Caco-2 (cell line): ENCODE data around the gene DENND4B. TPM values are rescaled to one million over a fixed set of nuclear protein-coding genes. Genes with fewer than 3 reads are reported as not detected.
A peak's percentile ranks its signal among the peaks of the same experiment; 100 is the strongest.

Experiments used
- BruUV-seq: library from RNA; stranded (reverse); fragments of 400-500 nt; replicated peaks from 2 replicates; lab custom pipeline; 2021; lab: Mats Ljungman, UMichigan
- CTCF ChIA-PET: fragments of 300-600 bp; sonication (Branson Sonifier 250); formaldehyde crosslinking; loops from one replicate; lab custom pipeline; 2022; ENCODE audit warnings: antibody characterized with exemption; lab: Charles Lee
- POLR2A ChIA-PET: fragments of 300-600 bp; sonication (Branson Sonifier 250); formaldehyde crosslinking; loops from one replicate; lab custom pipeline; 2022; ENCODE audit warnings: antibody characterized with exemption; lab: Charles Lee
- DNase-seq, 2 experiments: peaks; one replicate each; pipeline versions ENCODE4 v3.0.0 to v3.0.0-alpha.2; 2020 to 2022
- H3K27me3 ChIP-seq: replicated peaks from 2 replicates; pipeline ENCODE4 v1.6.0; 2011; ENCODE audit warnings: low read length; ENCODE audit not compliant: control insufficient read depth, insufficient read depth
- H3K36me3 ChIP-seq: 2 replicates; pipeline ENCODE4 v1.5.1; 2011; ENCODE audit warnings: low read length; ENCODE audit not compliant: control insufficient read depth, insufficient read depth
- H3K4me1 ChIP-seq: fragments of 250-450 bp; sonication (Bioruptor Pico); 2 replicates; pipeline ENCODE4 v1.5.1; 2020; ENCODE audit warnings: mild to moderate bottlenecking
- H3K4me3 ChIP-seq: 2 replicates; pipeline ENCODE4 v1.5.1; 2011; ENCODE audit warnings: low read depth, mild to moderate bottlenecking, control low read depth, low read length
- H3K9me3 ChIP-seq: fragments of 250-450 bp; sonication (Bioruptor Pico); 2 replicates; pipeline ENCODE4 v1.5.1; 2020; ENCODE audit warnings: mild to moderate bottlenecking, moderate library complexity
- H3K27ac Mint-ChIP-seq: one replicate; pipeline ENCODE4 v1.8.0; 2022; ENCODE audit warnings: mixed read lengths; ENCODE audit not compliant: unreplicated experiment
- H3K27me3 Mint-ChIP-seq: one replicate; pipeline ENCODE4 v1.8.0; 2022; ENCODE audit warnings: mixed read lengths; ENCODE audit not compliant: insufficient read depth, unreplicated experiment
- H3K36me3 Mint-ChIP-seq: one replicate; pipeline ENCODE4 v1.8.0; 2022; ENCODE audit warnings: mild to moderate bottlenecking, mixed read lengths; ENCODE audit not compliant: insufficient read depth, unreplicated experiment
- H3K4me1 Mint-ChIP-seq: one replicate; pipeline ENCODE4 v1.8.0; 2022; ENCODE audit warnings: low read depth, mixed read lengths; ENCODE audit not compliant: unreplicated experiment
- H3K4me3 Mint-ChIP-seq: one replicate; pipeline ENCODE4 v1.8.0; 2022; ENCODE audit warnings: mild to moderate bottlenecking, moderate library complexity, mixed read lengths; ENCODE audit not compliant: unreplicated experiment
- H3K9me3 Mint-ChIP-seq: one replicate; pipeline ENCODE4 v1.8.0; 2022; ENCODE audit warnings: mixed read lengths; ENCODE audit not compliant: unreplicated experiment
- CTCF ChIP-seq, 2 experiments: fragments of 200-600 bp in 1 of 2; IDR thresholded peaks; 1 replicate in 1 of 2; 2 replicates in 1 of 2; pipeline versions ENCODE4 v1.5.1 to v1.8.0; 2011 to 2022; ENCODE audit warnings: antibody characterized with exemption in 1 of 2, control low read depth in 1 of 2, inconsistent platforms in 1 of 2, low read depth in 1 of 2, low read length in 1 of 2, mild to moderate bottlenecking in 1 of 2, moderate library complexity in 1 of 2; ENCODE audit not compliant: insufficient read depth in 1 of 2, severe bottlenecking in 1 of 2, unreplicated experiment in 1 of 2
- intact Hi-C: fragments of 100-400 bp; cut with micrococcal nuclease; formaldehyde crosslinking; loops from one replicate; pipeline ENCODE4 v1.10.0; 2022; ENCODE audit not compliant: unreplicated experiment
- total RNA-seq: library from RNA; stranded (reverse); gene quantifications from 2 replicates; pipeline ENCODE4 v1.2.3, GENCODE V29; 2022

The DENND4B gene
- total RNA-seq, 1 experiment from 2014 or later: 79.0 TPM

- Histone ChIP-seq H3K27me3 (no peaks in the 10 kb centered on the region), H3K4me1 (peaks cover 14% of the 10 kb centered on the region; the same call in 1 of the 2 replicates), H3K4me3 (no peak overlapping the region), H3K36me3 (peaks cover 4% of the 10 kb centered on the region), H3K9me3 (no peaks in the 10 kb centered on the region)
- no peak overlapping the region for H3K27ac Mint-ChIP-seq
- ChIA-PET CTCF (no interaction called here), POLR2A (interaction anchor here (2.5 kb wide), 1 partner anchor 8 kb away, joined by 22 read pairs; the partner anchor contains the start of gene CREB3L4)
- H3K27me3 Mint-ChIP-seq: no peaks in the 10 kb centered on the region
- H3K9me3 Mint-ChIP-seq: no peaks in the 10 kb centered on the region
- intact Hi-C loops: no loop called here
- H3K4me3 Mint-ChIP-seq: no peak overlapping the region
- TF ChIP-seq CTCF (IDR thresholded peaks at IDR 0.05; ENCODE audit: insufficient read depth in 1 of 2, low read depth in 1 of 2, low read length in 1 of 2, severe bottlenecking in 1 of 2, unreplicated experiment in 1 of 2): no peak
- H3K36me3 Mint-ChIP-seq: peaks cover 67% of the 10 kb centered on the region
- BruUV-seq: no TSS peak
- peaks cover 22% of the 10 kb centered on the region for H3K4me1 Mint-ChIP-seq
- DNase-seq: no peak
These were observed 12.9 kb upstream of the DENND4B start for GRCh38 chr1:153959454-153959853.

- no peak overlapping the region for H3K4me3 ChIP-seq
- POLR2A ChIA-PET: interaction anchor here (0.6 to 2.5 kb wide), 6 partner anchors 8 to 175 kb away, joined by 4 to 22 read pairs (median 6); partner anchors contain the start of genes CREB3L4, GATAD2B and JTB
- no TSS peak for BruUV-seq
These were observed 12.4 kb upstream of the DENND4B start for GRCh38 chr1:153958961-153959260.

More at GRCh38 chr1:153958961-153959260, 12.4 kb upstream of the DENND4B start:
- no peak for DNase-seq
- intact Hi-C loops: no loop called here
- H3K27ac Mint-ChIP-seq: peak overlapping the region; percentile 78
- peaks cover 27% of the 10 kb centered on the region for H3K4me1 Mint-ChIP-seq
- H3K36me3 Mint-ChIP-seq: peaks cover 67% of the 10 kb centered on the region
- H3K9me3 Mint-ChIP-seq: no peaks in the 10 kb centered on the region
- Histone ChIP-seq H3K9me3 (no peaks in the 10 kb centered on the region), H3K36me3 (peaks cover 4% of the 10 kb centered on the region), H3K4me1 (peaks cover 19% of the 10 kb centered on the region), H3K27me3 (no peaks in the 10 kb centered on the region)
- no peaks in the 10 kb centered on the region for H3K27me3 Mint-ChIP-seq
- H3K4me3 Mint-ChIP-seq: peak overlapping the region; percentile 88
- CTCF ChIA-PET: interaction anchor here (0.5 to 1.5 kb wide), 4 partner anchors 8 to 135 kb away, joined by 3 to 8 read pairs (median 6); partner anchors contain the start of genes DENND4B and JTB
- no peak for TF ChIP-seq CTCF (IDR thresholded peaks at IDR 0.05; ENCODE audit: insufficient read depth in 1 of 2, low read depth in 1 of 2, low read length in 1 of 2, severe bottlenecking in 1 of 2, unreplicated experiment in 1 of 2)
